MCF 10A (cell line): ENCODE measurements around the gene ATP5PB. TPM values are rescaled to one million over a fixed set of nuclear protein-coding genes. Genes with fewer than 3 reads are reported as not detected.

Experiments used
- BruUV-seq: library from RNA; stranded (reverse); fragments of 400-500 nt; replicated peaks from 2 replicates; lab custom pipeline; 2021; lab: Mats Ljungman, UMichigan
- CTCF ChIA-PET: fragments of 300-600 bp; sonication (Branson Sonifier 250); formaldehyde crosslinking; extraction: SDS; loops from one replicate; lab custom pipeline; 2021; ENCODE audit warnings: antibody characterized with exemption, inconsistent platforms; lab: Yijun Ruan, JAX
- POLR2A ChIA-PET: fragments of 300-600, 350-650 bp; sonication (Branson Sonifier 250); formaldehyde crosslinking; extraction: SDS; loops from one replicate; lab custom pipeline; 2020; ENCODE audit warnings: antibody characterized with exemption, inconsistent platforms; lab: Yijun Ruan, JAX
- DNase-seq: peaks from one replicate; pipeline ENCODE4 v3.0.0-alpha.2; 2018; ENCODE audit not compliant: unreplicated experiment
- H3K27ac Mint-ChIP-seq: one replicate; pipeline ENCODE4 v1.8.0; 2022; ENCODE audit warnings: mild to moderate bottlenecking, low read depth, mixed read lengths; ENCODE audit not compliant: unreplicated experiment
- H3K27me3 Mint-ChIP-seq: one replicate; pipeline ENCODE4 v1.8.0; 2022; ENCODE audit warnings: mixed read lengths; ENCODE audit not compliant: insufficient read depth, unreplicated experiment
- H3K36me3 Mint-ChIP-seq: one replicate; pipeline ENCODE4 v1.8.0; 2022; ENCODE audit warnings: mild to moderate bottlenecking, moderate library complexity, mixed read lengths; ENCODE audit not compliant: insufficient read depth, unreplicated experiment
- H3K4me1 Mint-ChIP-seq: one replicate; pipeline ENCODE4 v1.8.0; 2022; ENCODE audit warnings: mixed read lengths; ENCODE audit not compliant: insufficient read depth, unreplicated experiment
- H3K4me3 Mint-ChIP-seq: one replicate; pipeline ENCODE4 v1.8.0; 2022; ENCODE audit warnings: mild to moderate bottlenecking, moderate library complexity, mixed read lengths; ENCODE audit not compliant: unreplicated experiment
- H3K9me3 Mint-ChIP-seq: one replicate; pipeline ENCODE4 v1.8.0; 2022; ENCODE audit warnings: mixed read lengths; ENCODE audit not compliant: unreplicated experiment
- CTCF ChIP-seq: fragments of 200-600 bp; IDR thresholded peaks from one replicate; pipeline ENCODE4 v1.8.0; 2022; ENCODE audit warnings: antibody characterized with exemption, mild to moderate bottlenecking; ENCODE audit not compliant: unreplicated experiment
- intact Hi-C: fragments of 100-400 bp; cut with micrococcal nuclease; formaldehyde crosslinking; loops from 2 replicates; pipeline ENCODE4 v1.14.1; 2022
- total RNA-seq: library from RNA; stranded (reverse); gene quantifications from 2 replicates; pipeline ENCODE4 v1.2.3, GENCODE V29; 2022

ATP5PB gene
- total RNA-seq, 1 experiment from 2014 or later, result 348 TPM

GRCh38 chr1:111506561-111506960 is 57.3 kb downstream of the ATP5PB start:
- intact Hi-C loops, result loop anchor here (5.0 kb wide), 2 partner anchors 166 to 284 kb away; no protein-coding TSS in a partner anchor
- Mint-ChIP-seq H3K27me3 (no peaks in the 10 kb centered on the region), H3K9me3 (no peaks in the 10 kb centered on the region), H3K27ac (no peak overlapping the region), H3K4me3 (no peak overlapping the region), H3K4me1 (peaks cover 10% of the 10 kb centered on the region), H3K36me3 (no peaks in the 10 kb centered on the region)
- no peak for DNase-seq
- no TSS peak for BruUV-seq
- TF ChIP-seq CTCF, result no peak
- ChIA-PET POLR2A (interaction anchor here (0.7 to 4.9 kb wide), 3 partner anchors 114 to 542 kb away, joined by 3 to 27 read pairs (median 5); partner anchors contain the start of gene RAP1A), CTCF (interaction anchor here (0.6 to 4.6 kb wide), 14 partner anchors 12 to 261 kb away, joined by 3 to 58 read pairs (median 16); partner anchors contain the start of gene DDX20)

- Mint-ChIP-seq H3K4me3 (peak overlapping the region; percentile 56), H3K27me3 (no peaks in the 10 kb centered on the region), H3K4me1 (peaks cover 10% of the 10 kb centered on the region), H3K9me3 (no peaks in the 10 kb centered on the region), H3K36me3 (no peaks in the 10 kb centered on the region), H3K27ac (no peak overlapping the region)
- CTCF ChIA-PET, result interaction anchor here (0.6 to 4.6 kb wide), 69 partner anchors 9 to 959 kb away, joined by 3 to 58 read pairs (median 5); partner anchors contain the start of genes ATP5PB, DDX20, INKA2 and RAP1A
- peak; percentile 55 for DNase-seq
- no TSS peak for BruUV-seq
- intact Hi-C loops, result loop anchor here (1.0 to 5.0 kb wide), 5 partner anchors 113 to 285 kb away; no protein-coding TSS in a partner anchor
- no peak for TF ChIP-seq CTCF
- POLR2A ChIA-PET, result interaction anchor here (0.7 to 4.9 kb wide), 17 partner anchors 10 to 338 kb away, joined by 3 to 27 read pairs (median 4); partner anchors contain the start of genes DDX20, INKA2, RAP1A and WDR77
Measured at GRCh38 chr1:111507411-111508201, 58.3 kb downstream of the ATP5PB start.

DNA sequence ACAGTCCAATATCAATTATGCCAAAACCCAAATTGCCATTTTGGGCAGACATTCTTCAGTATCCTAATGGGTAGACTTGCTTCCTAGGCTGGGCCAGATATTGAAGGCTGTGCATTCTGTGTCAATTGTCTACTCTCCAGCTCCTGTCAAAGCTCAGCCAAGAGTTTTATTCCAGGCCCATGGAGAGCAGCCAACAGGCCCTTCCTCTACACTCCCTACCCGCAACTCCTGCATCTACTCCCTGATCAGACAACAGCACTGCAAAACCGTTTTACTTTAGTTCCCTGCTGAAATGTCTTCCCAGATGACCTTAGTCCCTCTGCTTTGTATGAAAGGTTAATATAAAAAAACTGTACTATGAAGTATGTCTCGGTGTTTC is 60.7 kb downstream of the ATP5PB start:
- no peak for TF ChIP-seq CTCF
- DNase-seq, result no peak
- intact Hi-C loops, result loop anchor here (5.0 kb wide), 2 partner anchors 162 to 288 kb away; no protein-coding TSS in a partner anchor
- no peaks in the 10 kb centered on the region for H3K9me3 Mint-ChIP-seq
- H3K27ac Mint-ChIP-seq, result no peak overlapping the region
- no peaks in the 10 kb centered on the region for H3K36me3 Mint-ChIP-seq
- ChIA-PET CTCF (interaction anchor here (0.7 to 4.6 kb wide), 12 partner anchors 12 to 205 kb away, joined by 3 to 52 read pairs (median 16); no protein-coding TSS in a partner anchor), POLR2A (interaction anchor here (4.9 kb wide), 1 partner anchor 111 kb away, joined by 27 read pairs; the partner anchor contains the start of gene RAP1A)
- H3K27me3 Mint-ChIP-seq, result no peaks in the 10 kb centered on the region
- peaks cover 10% of the 10 kb centered on the region for H3K4me1 Mint-ChIP-seq
- no peak overlapping the region for H3K4me3 Mint-ChIP-seq
- BruUV-seq, result no TSS peak

GRCh38 chr1:111511370-111511769 is 62.1 kb downstream of the ATP5PB start:
- no TSS peak for BruUV-seq
- H3K4me3 Mint-ChIP-seq, result no peak overlapping the region
- POLR2A ChIA-PET, result no interaction called here
- CTCF ChIA-PET, result interaction anchor here (0.6 to 1.3 kb wide), 4 partner anchors 9 to 192 kb away, joined by 3 to 4 read pairs (median 4); no protein-coding TSS in a partner anchor
- intact Hi-C loops, result no loop called here
- no peaks in the 10 kb centered on the region for H3K27me3 Mint-ChIP-seq
- H3K4me1 Mint-ChIP-seq, result peaks cover 10% of the 10 kb centered on the region
- no peak for DNase-seq
- no peak overlapping the region for H3K27ac Mint-ChIP-seq
- H3K36me3 Mint-ChIP-seq, result no peaks in the 10 kb centered on the region
- H3K9me3 Mint-ChIP-seq, result no peaks in the 10 kb centered on the region
- no peak for TF ChIP-seq CTCF
